GM19463 (cell line): ENCODE data around the gene BTBD6.
"Not testable (repeated sequence)": the region's sequence is repeated elsewhere in the genome, so short reads cannot be mapped to it uniquely, and the experiment has no call there.

Experiments
- ATAC-seq: cut with Tn5 transposase; IDR thresholded peaks from one replicate; pipeline ENCODE4 v1.9.1; 2021; ENCODE audit warnings: mild to moderate bottlenecking, moderate library complexity; ENCODE audit not compliant: unreplicated experiment

Gene BTBD6

GRCh38 chr14:105290621-105291346 is 42.5 kb downstream of the BTBD6 start:
- ATAC-seq: no peak

- peak; percentile 14 for ATAC-seq
Observed at GRCh38 chr14:105292826-105293711, 44.7 kb downstream of the BTBD6 start.

- peak; percentile 78 for ATAC-seq
Observed at GRCh38 chr14:105294142-105294597, 45.8 kb downstream of the BTBD6 start.

- not testable (repeated sequence) for ATAC-seq
Observed at GRCh38 chr14:105297311-105297710, 49.0 kb downstream of the BTBD6 start.

- ATAC-seq: peak; percentile 7
Observed at GRCh38 chr14:105299654-105300541, 51.6 kb downstream of the BTBD6 start.
